Mammary epithelial cell (primary cell): ENCODE results near the gene PPM1M.

Source experiments
- EZH2 ChIP-seq: IDR thresholded peaks from 2 replicates; pipeline ENCODE4 v1.6.1; 2012; ENCODE audit warnings: low read length, inconsistent platforms, borderline replicate concordance
- TF ChIP-seq, protein P1 (sequence below), 2 donors: IDR thresholded peaks in 1 of 2; conservative IDR thresholded peaks in 1 of 2; 2 replicates each; pipeline ENCODE4 v1.5.1; 2011 to 2012; ENCODE audit warnings: inconsistent platforms in 2 of 2, low read length in 2 of 2, mild to moderate bottlenecking in 2 of 2, control low read depth in 1 of 2, low read depth in 1 of 2; ENCODE audit not compliant: insufficient read depth in 1 of 2; ENCODE audit errors: extremely low read depth in 1 of 2

DNA sequence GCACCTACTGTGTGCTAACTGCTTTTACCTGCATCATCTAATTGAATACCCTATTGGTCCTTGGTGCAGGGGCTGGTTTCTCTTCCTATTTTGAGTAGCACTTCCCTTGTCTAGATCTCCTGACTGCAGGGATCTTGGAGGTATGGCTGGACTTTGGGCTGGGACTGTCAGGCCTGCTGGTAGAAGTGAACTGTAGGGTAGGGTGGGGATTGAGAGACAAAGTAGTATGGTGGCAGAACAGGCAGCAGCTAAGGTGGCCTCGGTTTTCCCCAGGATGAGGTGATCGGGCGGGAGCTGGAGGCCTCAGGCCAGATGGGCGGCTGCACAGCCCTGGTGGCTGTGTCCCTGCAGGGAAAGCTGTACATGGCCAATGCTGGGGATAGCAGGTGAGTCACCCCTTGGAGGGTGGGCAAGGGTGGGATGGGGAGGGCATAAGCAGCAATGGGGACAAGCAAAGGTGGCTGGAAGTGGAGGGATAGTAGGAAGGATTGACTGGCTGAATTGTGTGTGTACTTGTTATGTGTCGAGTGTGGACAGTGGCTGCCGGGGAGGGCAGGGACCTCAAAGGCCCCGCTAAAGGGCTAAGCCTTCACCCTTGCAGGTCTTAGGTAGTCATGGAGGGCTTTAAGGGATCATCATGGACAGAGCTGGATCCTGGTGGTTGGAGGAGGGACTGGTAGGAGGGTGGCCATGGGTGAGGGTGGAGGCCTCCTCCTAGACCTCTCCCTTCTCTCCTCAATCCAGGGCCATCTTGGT lies 2.0 kb downstream of the PPM1M start:
- TF ChIP-seq, protein P1, sequence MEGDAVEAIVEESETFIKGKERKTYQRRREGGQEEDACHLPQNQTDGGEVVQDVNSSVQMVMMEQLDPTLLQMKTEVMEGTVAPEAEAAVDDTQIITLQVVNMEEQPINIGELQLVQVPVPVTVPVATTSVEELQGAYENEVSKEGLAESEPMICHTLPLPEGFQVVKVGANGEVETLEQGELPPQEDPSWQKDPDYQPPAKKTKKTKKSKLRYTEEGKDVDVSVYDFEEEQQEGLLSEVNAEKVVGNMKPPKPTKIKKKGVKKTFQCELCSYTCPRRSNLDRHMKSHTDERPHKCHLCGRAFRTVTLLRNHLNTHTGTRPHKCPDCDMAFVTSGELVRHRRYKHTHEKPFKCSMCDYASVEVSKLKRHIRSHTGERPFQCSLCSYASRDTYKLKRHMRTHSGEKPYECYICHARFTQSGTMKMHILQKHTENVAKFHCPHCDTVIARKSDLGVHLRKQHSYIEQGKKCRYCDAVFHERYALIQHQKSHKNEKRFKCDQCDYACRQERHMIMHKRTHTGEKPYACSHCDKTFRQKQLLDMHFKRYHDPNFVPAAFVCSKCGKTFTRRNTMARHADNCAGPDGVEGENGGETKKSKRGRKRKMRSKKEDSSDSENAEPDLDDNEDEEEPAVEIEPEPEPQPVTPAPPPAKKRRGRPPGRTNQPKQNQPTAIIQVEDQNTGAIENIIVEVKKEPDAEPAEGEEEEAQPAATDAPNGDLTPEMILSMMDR (conservative IDR thresholded peaks at IDR 0.05 in 1 of 2, IDR thresholded peaks at IDR 0.05 in 1 of 2; ENCODE audit: extremely low read depth in 1 of 2, insufficient read depth in 1 of 2, low read depth in 1 of 2, low read length in 2 of 2), result no peak
- TF ChIP-seq EZH2, result no peak
